Activated CD8-positive, alpha-beta T cell treated with anti-CD3 and anti-CD28 coated beads for 36 hours (primary cell): ENCODE measurements around the gene TBL1XR1. TPM values are rescaled to one million over a fixed set of nuclear protein-coding genes. Genes with fewer than 3 reads are reported as not detected.

Experiments
- ATAC-seq: fragments of 200-7000 bp; cut with Tn5 transposase; one replicate; pipeline ENCODE4 v1.10.0; 2021; ENCODE audit warnings: mild to moderate bottlenecking, moderate library complexity
- CTCF ChIA-PET: fragments of 350-600 bp; sonication (Branson Sonifier 250); formaldehyde crosslinking; loops from one replicate; lab custom pipeline; 2021; ENCODE audit warnings: antibody characterized with exemption; lab: Charles Lee
- POLR2A ChIA-PET: fragments of 350-600 bp; sonication (Branson Sonifier 250); formaldehyde crosslinking; loops from one replicate; lab custom pipeline; 2021; ENCODE audit warnings: antibody characterized with exemption; lab: Charles Lee
- DNase-seq: peaks from one replicate; pipeline ENCODE4 v3.0.0-alpha.2; 2020
- H3K27ac Mint-ChIP-seq: one replicate; pipeline ENCODE4 v1.8.0; 2021; ENCODE audit warnings: mild to moderate bottlenecking, mixed read lengths
- H3K27me3 Mint-ChIP-seq: one replicate; pipeline ENCODE4 v1.8.0; 2021; ENCODE audit warnings: mixed read lengths
- H3K36me3 Mint-ChIP-seq: one replicate; pipeline ENCODE4 v1.8.0; 2021; ENCODE audit warnings: low read depth, mixed read lengths
- H3K4me1 Mint-ChIP-seq: one replicate; pipeline ENCODE4 v1.8.0; 2021; ENCODE audit warnings: low read depth, mixed read lengths
- H3K4me3 Mint-ChIP-seq: one replicate; pipeline ENCODE4 v1.8.0; 2021; ENCODE audit warnings: mild to moderate bottlenecking, moderate library complexity, mixed read lengths
- H3K9me3 Mint-ChIP-seq: one replicate; pipeline ENCODE4 v1.8.0; 2021; ENCODE audit warnings: mixed read lengths
- CTCF ChIP-seq: fragments of 200-600 bp; IDR thresholded peaks from one replicate; pipeline ENCODE4 v1.8.0; 2022; ENCODE audit warnings: antibody characterized with exemption, mild to moderate bottlenecking
- intact Hi-C: fragments of 100-400 bp; cut with micrococcal nuclease; formaldehyde crosslinking; loops from one replicate; pipeline ENCODE4 v1.10.0; 2022
- total RNA-seq, 2 experiments: library from RNA; stranded (reverse); gene quantifications; one replicate each; pipeline ENCODE4 v1.2.3, GENCODE V29; 2021

The TBL1XR1 gene
- total RNA-seq, 2 experiments from 2014 or later, result 153 to 158 TPM

DNA sequence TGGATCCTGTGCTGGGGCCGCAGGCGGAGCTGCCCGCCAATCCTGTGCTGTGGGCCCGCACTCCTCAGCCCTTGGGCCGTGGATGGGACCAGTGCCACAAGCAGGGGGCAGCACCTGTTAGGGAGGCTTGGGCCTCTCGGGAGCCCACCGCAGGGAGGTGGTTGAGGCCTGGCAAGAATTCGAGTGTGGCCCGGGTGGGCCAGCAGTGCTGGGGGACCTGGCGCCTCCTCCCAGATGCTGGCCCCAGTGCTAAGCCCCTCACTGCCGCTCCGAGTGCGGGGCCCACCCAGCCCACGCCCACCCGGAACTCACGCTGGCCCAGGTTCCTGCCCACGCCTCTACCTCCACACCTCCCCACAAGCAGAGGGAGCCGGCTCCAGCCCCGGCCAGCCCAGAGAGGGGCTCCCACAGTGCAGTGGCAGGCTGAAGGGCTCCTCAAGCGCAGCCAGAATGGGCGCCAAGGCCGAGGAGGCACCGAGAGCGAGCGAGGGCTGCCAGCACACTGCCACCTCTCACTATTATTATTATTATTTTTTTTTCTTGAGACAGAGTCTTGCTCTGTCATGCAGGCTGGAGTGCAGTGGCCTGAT, 31.4 kb upstream of the TBL1XR1 start:
- TF ChIP-seq CTCF, result no peak
- Mint-ChIP-seq H3K27me3 (no peaks in the 10 kb centered on the region), H3K4me1 (peaks cover 10% of the 10 kb centered on the region), H3K9me3 (peaks cover 4% of the 10 kb centered on the region), H3K4me3 (no peak overlapping the region), H3K27ac (no peak overlapping the region), H3K36me3 (no peaks in the 10 kb centered on the region)
- ATAC-seq, result no peak
- intact Hi-C loops, result no loop called here
- no peak for DNase-seq
- ChIA-PET POLR2A (no interaction called here), CTCF (no interaction called here)

- intact Hi-C loops, result no loop called here
- Mint-ChIP-seq H3K27ac (no peak overlapping the region), H3K27me3 (no peaks in the 10 kb centered on the region), H3K4me3 (no peak overlapping the region), H3K36me3 (peaks cover 3% of the 10 kb centered on the region), H3K9me3 (peaks cover 7% of the 10 kb centered on the region), H3K4me1 (peaks cover 27% of the 10 kb centered on the region)
- ATAC-seq (peak; percentile 55), DNase-seq (no peak)
- TF ChIP-seq CTCF, result no peak
- ChIA-PET POLR2A (interaction anchor here (1.0 kb wide), 1 partner anchor 15 kb away, joined by 3 read pairs; no protein-coding TSS in a partner anchor), CTCF (no interaction called here)
These were observed 27.1 kb upstream of the TBL1XR1 start for GRCh38 chr3:177224414-177224813.

- ATAC-seq, result no peak
- Mint-ChIP-seq H3K27ac (no peak overlapping the region), H3K36me3 (peaks cover 3% of the 10 kb centered on the region), H3K4me3 (no peak overlapping the region), H3K27me3 (no peaks in the 10 kb centered on the region), H3K9me3 (peaks cover 4% of the 10 kb centered on the region), H3K4me1 (peaks cover 25% of the 10 kb centered on the region)
- intact Hi-C loops, result no loop called here
- no peak for DNase-seq
- TF ChIP-seq CTCF, result no peak
- CTCF ChIA-PET, result no interaction called here
- POLR2A ChIA-PET, result no interaction called here
These were observed 24.5 kb upstream of the TBL1XR1 start for GRCh38 chr3:177221744-177222143.

DNA sequence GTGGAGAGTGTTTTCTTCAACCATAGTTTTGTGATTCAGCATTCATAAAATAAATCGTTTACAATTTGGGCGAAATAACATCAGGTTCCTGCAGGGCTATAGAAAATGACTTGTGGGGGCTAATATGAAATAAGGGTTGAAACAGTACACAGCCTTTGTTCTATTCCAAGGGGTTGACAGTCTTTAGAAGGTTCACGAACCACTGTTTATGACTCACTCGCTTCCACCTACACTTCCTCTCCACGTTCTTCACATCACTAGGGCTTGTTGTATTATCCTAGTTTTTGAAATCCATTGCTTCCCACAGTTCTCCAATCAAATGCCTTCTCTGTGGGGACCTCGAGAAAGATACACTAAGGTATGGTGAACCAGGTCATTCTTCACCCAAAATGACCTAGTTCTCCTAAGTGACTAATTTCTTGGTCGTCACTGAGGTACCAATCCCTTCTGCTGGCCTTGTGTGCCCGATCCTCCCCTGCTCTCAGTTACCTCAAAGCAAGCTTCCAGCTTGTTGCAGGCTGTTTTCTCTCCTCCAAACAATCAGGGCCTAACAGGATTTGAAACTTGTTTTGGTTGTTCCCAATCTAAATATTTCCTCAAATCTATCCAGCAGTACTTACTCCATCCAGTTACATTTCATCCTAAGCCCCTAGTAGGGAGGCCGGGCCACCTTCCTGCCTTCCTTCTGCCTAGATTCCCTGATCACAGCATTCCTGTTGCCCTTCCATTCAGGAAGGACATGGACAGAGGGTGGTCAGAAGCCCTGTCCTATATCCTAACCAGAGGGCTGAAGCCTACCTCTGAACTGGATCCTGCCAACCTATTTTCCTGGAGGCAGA, 23.1 kb upstream of the TBL1XR1 start:
- TF ChIP-seq CTCF, result no peak
- Mint-ChIP-seq H3K4me1 (peaks cover 25% of the 10 kb centered on the region), H3K9me3 (peaks cover 4% of the 10 kb centered on the region), H3K27ac (no peak overlapping the region), H3K27me3 (no peaks in the 10 kb centered on the region), H3K4me3 (no peak overlapping the region), H3K36me3 (peaks cover 3% of the 10 kb centered on the region)
- ATAC-seq (peak; percentile 77), DNase-seq (no peak)
- intact Hi-C loops, result no loop called here
- POLR2A ChIA-PET, result no interaction called here
- CTCF ChIA-PET, result no interaction called here
